Parathyroid adenoma (tissue), 2 donors: ENCODE measurements around the gene MEIS1.

Experiments used
- H2AFZ ChIP-seq: fragments of 300-600 bp; sonication (generic); one replicate; pipeline ENCODE4 v1.7.0; 2017; ENCODE audit warnings: antibody characterized with exemption, mild to moderate bottlenecking
- H3K27ac ChIP-seq: fragments of 300-600 bp; sonication (generic); one replicate; pipeline ENCODE4 v1.7.0; 2017
- H3K27me3 ChIP-seq: fragments of 300-600 bp; sonication (generic); one replicate; pipeline ENCODE4 v1.7.0; 2017; ENCODE audit warnings: low read length; ENCODE audit not compliant: control insufficient read depth, insufficient read depth
- H3K36me3 ChIP-seq: fragments of 300-600 bp; sonication (generic); one replicate; pipeline ENCODE4 v1.7.0; 2017; ENCODE audit warnings: low read length; ENCODE audit not compliant: control insufficient read depth, insufficient read depth
- H3K4me1 ChIP-seq: fragments of 300-600 bp; sonication (generic); one replicate; pipeline ENCODE4 v1.7.0; 2017; ENCODE audit warnings: control low read depth
- H3K4me2 ChIP-seq: fragments of 300-600 bp; sonication (generic); one replicate; pipeline ENCODE4 v1.7.0; 2017; ENCODE audit warnings: low read length
- H3K4me3 ChIP-seq: fragments of 300-600 bp; sonication (generic); one replicate; pipeline ENCODE4 v1.7.0; 2017; ENCODE audit warnings: low read depth, low read length
- H3K79me2 ChIP-seq: fragments of 300-600 bp; sonication (generic); one replicate; pipeline ENCODE4 v1.7.0; 2017; ENCODE audit warnings: control low read depth
- H3K9ac ChIP-seq: fragments of 300-600 bp; sonication (generic); one replicate; pipeline ENCODE4 v1.7.0; 2017; ENCODE audit warnings: mild to moderate bottlenecking
- H3K9me3 ChIP-seq: fragments of 300-600 bp; sonication (generic); one replicate; pipeline ENCODE4 v1.7.0; 2017; ENCODE audit warnings: low read length; ENCODE audit not compliant: control insufficient read depth
- TF ChIP-seq, protein P1 (sequence below): fragments of 300-600 bp; sonication (generic); IDR thresholded peaks from one replicate; pipeline ENCODE4 v1.7.0; 2017; ENCODE audit warnings: antibody characterized with exemption, mild to moderate bottlenecking
- donor health status: primary hyperparathyroidism.

Gene MEIS1

DNA sequence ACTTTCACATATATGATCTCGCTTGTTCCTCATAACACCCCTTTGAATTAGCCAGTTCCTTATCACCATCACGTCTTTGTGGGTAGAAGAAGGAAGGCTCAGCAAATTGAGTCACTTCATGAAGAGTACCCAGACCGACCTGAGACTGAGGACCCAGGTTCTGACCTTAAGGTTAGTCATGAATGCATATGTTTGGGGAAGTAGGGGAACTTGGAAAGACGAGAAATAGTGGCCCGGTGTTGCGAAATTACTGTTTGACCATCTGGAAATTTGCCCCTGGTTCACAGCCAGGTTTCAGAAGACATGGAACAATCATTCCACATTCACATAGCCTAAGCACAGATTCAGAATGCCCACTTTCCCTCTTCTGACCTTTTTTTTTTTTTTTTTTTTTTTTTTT is 59.8 kb downstream of the MEIS1 start:
- H3K27me3 ChIP-seq: no peaks in the 10 kb centered on the region
- TF ChIP-seq, protein P1, sequence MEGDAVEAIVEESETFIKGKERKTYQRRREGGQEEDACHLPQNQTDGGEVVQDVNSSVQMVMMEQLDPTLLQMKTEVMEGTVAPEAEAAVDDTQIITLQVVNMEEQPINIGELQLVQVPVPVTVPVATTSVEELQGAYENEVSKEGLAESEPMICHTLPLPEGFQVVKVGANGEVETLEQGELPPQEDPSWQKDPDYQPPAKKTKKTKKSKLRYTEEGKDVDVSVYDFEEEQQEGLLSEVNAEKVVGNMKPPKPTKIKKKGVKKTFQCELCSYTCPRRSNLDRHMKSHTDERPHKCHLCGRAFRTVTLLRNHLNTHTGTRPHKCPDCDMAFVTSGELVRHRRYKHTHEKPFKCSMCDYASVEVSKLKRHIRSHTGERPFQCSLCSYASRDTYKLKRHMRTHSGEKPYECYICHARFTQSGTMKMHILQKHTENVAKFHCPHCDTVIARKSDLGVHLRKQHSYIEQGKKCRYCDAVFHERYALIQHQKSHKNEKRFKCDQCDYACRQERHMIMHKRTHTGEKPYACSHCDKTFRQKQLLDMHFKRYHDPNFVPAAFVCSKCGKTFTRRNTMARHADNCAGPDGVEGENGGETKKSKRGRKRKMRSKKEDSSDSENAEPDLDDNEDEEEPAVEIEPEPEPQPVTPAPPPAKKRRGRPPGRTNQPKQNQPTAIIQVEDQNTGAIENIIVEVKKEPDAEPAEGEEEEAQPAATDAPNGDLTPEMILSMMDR: no peak
- H3K4me1 ChIP-seq: peaks cover 11% of the 10 kb centered on the region
- no peaks in the 10 kb centered on the region for H3K9me3 ChIP-seq
- H3K9ac ChIP-seq: no peak overlapping the region
- no peak overlapping the region for H3K4me3 ChIP-seq
- H3K27ac ChIP-seq: no peak overlapping the region
- no peaks in the 10 kb centered on the region for H3K79me2 ChIP-seq
- H3K36me3 ChIP-seq: no peaks in the 10 kb centered on the region
- H2AFZ ChIP-seq: no peak overlapping the region
- H3K4me2 ChIP-seq: no peak overlapping the region

DNA sequence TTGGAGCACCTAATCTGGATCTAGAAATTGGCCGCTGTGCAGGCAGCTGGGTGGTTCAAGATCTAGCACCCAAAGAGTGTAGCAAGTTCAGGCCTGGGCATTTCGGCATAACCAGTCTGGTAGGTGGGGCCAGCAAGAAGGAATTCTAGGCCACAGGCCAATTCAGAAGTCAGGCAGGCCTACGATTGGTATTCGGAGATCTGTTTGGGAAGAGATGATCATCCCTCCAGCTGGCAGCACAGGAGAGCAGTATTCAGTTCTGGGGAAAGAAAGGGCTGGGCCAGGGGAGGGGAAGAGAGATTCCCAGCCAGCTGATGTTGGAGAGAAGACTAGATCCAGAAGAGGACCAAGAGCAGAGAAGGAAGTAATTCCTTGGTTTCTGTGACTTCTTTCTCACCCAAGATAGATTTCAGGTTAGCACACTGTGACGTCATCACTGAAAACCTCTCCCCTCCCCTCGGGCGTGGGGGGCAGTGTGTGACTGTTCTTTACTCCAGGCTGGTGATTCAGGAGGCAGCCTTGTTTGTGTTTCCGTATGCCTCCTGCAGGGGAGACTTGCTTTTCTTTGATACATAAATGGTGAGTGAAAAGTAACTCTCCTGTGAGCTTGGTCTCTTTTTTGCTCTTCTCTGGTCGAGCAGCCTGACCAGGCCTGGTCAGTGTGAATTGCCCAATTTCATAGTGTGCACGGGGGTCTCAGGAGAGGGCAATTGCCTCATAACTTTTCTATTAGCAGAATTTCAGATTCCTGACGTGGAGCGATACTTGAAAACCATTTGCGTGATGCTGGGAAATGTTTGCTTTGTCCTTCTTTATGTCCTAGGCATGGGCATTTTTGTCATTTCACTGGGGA is 61.1 kb downstream of the MEIS1 start:
- Histone ChIP-seq H3K9ac (no peak overlapping the region), H3K4me1 (peaks cover 6% of the 10 kb centered on the region)

DNA sequence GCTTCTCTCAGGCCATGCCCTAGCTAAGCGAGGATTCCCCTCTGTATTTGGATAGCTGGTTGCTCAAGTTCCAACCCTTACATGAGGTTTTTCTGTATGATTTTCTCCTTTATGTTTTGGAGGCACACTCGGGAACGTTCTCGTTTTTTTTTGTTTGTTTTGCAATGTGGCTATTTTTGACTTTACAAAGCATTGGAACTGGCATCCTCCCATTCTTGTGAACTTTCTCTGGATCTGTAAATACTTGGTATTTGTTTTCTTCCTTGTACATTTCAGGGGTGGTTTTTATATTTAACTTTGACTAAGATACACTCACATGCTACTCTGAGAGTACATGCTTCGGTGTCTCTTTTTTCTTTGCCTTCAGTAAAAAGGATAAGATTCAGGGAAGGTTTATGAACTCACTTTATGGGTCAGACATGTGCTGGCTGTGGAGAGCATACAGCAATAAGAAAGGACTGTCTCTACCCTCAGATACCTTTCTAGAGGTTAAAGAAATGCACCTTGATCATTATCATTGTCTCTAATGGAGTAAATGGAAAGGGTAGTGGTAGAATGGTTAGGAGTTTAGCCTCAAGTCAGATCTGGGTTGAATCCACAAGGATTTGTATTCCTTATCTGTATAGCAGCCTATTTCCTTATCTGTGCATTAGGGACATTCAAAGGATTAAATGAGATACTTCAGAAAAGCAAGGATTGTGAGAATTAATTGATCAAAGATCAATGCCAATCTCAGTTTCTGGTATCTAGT is 61.9 kb downstream of the MEIS1 start:
- H3K4me2 ChIP-seq: no peak overlapping the region
- no peaks in the 10 kb centered on the region for H3K27me3 ChIP-seq
- H2AFZ ChIP-seq: no peak overlapping the region
- H3K9me3 ChIP-seq: no peaks in the 10 kb centered on the region
- H3K9ac ChIP-seq: no peak overlapping the region
- no peaks in the 10 kb centered on the region for H3K79me2 ChIP-seq
- H3K27ac ChIP-seq: no peak overlapping the region
- no peak overlapping the region for H3K4me3 ChIP-seq
- H3K4me1 ChIP-seq: peaks cover 6% of the 10 kb centered on the region
- TF ChIP-seq, protein P1: no peak
- no peaks in the 10 kb centered on the region for H3K36me3 ChIP-seq

More for the DNA sequence above, 61.1 kb downstream of the MEIS1 start:
- Histone ChIP-seq H2AFZ (no peak overlapping the region), H3K27me3 (no peaks in the 10 kb centered on the region), H3K36me3 (no peaks in the 10 kb centered on the region), H3K27ac (no peak overlapping the region), H3K79me2 (no peaks in the 10 kb centered on the region), H3K4me2 (no peak overlapping the region), H3K9me3 (no peaks in the 10 kb centered on the region), H3K4me3 (no peak overlapping the region)
- TF ChIP-seq, protein P1: no peak

DNA sequence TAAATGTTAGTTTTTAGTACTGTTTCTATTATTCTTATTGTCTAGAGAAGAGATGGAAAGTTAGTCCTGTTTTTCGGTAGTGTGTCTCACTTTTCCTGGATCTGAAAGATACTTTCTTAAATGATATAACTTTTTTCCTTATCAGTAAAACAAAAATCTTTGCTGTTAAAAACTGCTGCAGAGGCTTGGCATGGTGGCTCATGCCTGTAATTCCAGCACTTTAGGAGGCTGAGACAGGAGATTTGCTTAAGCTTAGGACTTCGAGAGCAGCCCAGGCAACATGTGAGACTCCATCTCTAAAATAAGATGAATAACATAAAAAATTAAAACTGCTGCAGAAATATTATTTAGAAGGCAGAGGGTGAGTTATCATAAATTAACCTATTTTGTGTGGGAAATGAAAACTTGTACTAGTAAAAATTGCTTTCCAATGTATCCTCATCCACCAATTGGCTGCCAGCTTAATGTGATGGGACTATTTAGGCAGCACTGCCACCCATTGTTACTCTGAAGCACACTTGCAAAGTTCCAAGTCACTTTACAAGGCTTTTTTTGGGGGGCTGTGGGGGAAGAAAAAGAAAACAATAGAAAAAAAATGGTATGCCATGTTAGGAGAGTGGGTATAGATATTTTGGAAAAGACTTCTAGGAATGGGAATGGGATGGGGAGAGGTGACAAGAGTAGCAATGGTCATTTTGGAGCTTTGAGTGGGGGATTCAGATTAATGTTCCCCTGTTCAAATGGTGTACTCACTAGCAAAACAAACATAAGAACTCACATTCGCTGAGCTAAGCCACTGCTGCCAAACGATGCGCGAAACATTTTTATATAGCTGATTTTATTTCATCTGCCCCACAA is 62.7 kb downstream of the MEIS1 start:
- H3K27ac ChIP-seq: no peak overlapping the region

More for the DNA sequence above, 62.7 kb downstream of the MEIS1 start:
- Histone ChIP-seq H3K79me2 (no peaks in the 10 kb centered on the region), H3K27me3 (no peaks in the 10 kb centered on the region), H3K36me3 (no peaks in the 10 kb centered on the region), H3K4me2 (no peak overlapping the region), H3K4me3 (no peak overlapping the region), H3K9me3 (no peaks in the 10 kb centered on the region), H2AFZ (no peak overlapping the region), H3K9ac (no peak overlapping the region), H3K4me1 (peaks cover 6% of the 10 kb centered on the region)
- TF ChIP-seq, protein P1: no peak
